ENCODE results near the gene PRMT9. TPM values are rescaled to one million over a fixed set of nuclear protein-coding genes. Genes with fewer than 3 reads are reported as not detected.

PRMT9 gene
- 25.4 TPM for total RNA-seq
- polyA plus RNA-seq, result 7.0 TPM

DNA sequence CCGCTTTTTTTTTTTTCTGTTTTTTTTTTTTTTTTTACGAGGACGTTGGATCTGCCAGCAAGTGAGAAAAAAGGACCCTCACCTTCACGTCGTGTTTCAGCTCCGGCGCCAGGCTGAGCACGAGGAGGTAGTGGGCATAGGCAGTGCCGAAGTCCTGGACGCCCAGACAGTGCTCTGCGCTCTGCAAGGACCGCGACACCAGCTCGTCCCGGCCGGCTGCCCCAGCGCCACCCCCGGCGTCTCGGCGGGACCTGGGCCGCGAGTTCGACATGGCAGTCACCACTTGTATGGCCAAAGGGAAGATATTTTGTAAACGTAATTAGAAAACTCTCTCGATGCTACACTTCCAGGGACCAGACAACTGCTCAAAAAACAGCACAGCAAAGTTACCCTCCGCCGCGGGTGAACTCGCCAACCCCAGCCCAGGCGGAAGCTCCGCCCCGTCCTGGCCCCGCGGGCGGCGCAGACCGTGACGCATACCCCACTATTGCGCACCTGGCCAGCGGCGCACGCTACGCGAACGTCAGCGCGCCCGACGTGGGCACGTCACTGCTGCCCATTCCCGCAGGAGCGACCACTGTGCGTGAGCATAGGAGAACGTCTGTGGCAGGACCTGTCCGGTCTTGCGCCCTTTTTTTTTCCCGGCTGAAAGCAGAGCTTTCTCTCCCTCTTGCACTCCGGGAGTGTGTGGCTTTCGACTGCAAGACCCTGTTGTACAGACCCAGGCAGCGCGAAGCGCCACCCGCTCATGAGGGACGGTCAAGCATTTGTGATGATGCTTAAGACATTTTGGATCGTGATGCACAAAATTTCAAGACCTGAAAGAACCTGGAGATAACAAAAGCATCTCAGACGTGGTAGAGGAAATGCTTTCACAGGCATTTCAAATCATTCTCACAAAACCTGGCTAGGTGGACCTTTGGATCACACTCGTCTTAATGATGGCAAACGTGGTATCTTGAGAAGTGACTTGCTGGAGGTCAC, at the start of gene PRMT9:
TSS of gene PRMT9 (minus strand) at position 447 of the 984 bp plus-strand sequence. CDS start at position 271, 176 bp downstream.
- peak within 1 kb of the TSS; percentile 73 for H3K4me3 ChIP-seq (ENCODE audit: low read depth, low read length)
- WGBS, result under 1% methylated on average over 69 of the region's 69 CpGs

GRCh38 chr4:147732518-147733235, 48.7 kb upstream of the PRMT9 start:
- under 1% methylated on average over 38 of the region's 38 CpGs for WGBS
- peak overlapping the region; percentile 72 for H3K4me3 ChIP-seq (ENCODE audit: low read depth, low read length)
- no peaks in the 10 kb centered on the region for H3K4me1 ChIP-seq (ENCODE audit: insufficient read depth)
- peak overlapping the region; percentile 93 for H3K27ac ChIP-seq (ENCODE audit: low read depth)
- H3K36me3 ChIP-seq (ENCODE audit: insufficient read depth), result no peaks in the 10 kb centered on the region
- no peak for DNase-seq (ENCODE audit: extremely low spot score)

More for the DNA sequence above, at the start of gene PRMT9:
- H3K27ac ChIP-seq (ENCODE audit: low read depth), result peak within 1 kb of the TSS; percentile 81
- DNase-seq (ENCODE audit: extremely low spot score), result peak; percentile 62
- no peaks in the 10 kb centered on the region for H3K4me1 ChIP-seq (ENCODE audit: insufficient read depth)
- no peaks in the 10 kb centered on the region for H3K36me3 ChIP-seq (ENCODE audit: insufficient read depth)

DNA sequence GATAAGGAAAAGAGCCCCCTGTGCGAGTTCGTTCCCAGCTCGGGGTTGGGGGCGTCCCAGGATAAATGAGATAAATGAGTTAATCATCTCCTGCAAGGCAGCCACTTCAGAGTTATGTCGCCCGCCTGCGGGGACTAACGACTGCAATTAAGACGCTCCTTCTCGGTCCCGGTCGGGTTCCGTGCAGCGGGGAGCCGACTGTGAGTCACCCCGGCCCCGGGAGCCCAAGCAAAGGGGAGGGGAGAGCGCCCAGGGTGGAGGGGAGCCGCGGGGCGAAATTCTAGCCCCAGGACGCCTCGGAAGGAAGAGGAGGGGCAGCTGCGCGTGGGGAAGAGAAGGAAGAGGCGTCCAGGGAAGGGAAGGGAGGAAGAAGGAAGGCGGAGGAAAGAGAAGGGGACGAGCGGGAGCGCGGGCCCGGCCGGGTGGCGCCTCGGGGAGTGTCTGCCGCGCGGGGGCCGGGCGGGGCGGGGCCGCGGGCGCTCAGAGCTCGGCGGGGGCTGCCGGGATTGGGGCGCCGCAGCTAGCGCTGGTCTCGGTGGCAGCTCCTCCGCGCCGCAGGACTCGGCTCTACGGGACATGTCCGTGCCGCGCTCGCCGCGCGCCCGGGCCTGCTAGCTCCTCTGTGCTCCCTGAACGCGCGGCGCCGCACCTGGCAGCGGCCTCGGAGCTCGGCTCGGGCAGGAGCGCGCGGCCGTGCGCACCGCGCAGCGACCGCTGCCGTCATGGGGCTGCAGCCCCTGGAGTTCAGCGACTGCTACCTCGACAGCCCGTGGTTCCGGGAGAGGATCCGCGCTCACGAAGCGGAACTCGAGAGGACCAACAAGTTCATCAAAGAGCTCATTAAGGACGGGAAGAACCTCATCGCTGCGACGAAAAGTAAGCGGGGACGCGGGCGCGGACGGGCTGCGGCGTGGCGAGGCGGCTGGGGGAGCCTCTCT, 47.9 kb upstream of the PRMT9 start, which contains the start of gene ARHGAP10:
TSS of gene ARHGAP10 (plus strand) at position 509 of the 938 bp plus-strand sequence. CDS start at position 723, 214 bp downstream.
- H3K36me3 ChIP-seq (ENCODE audit: insufficient read depth), result no peaks in the 10 kb centered on the region
- under 1% methylated on average over 106 of the region's 106 CpGs for WGBS
- no peaks in the 10 kb centered on the region for H3K4me1 ChIP-seq (ENCODE audit: insufficient read depth)
- peak within 1 kb of the TSS; percentile 93 for H3K27ac ChIP-seq (ENCODE audit: low read depth)
- peak within 1 kb of the TSS; percentile 72 for H3K4me3 ChIP-seq (ENCODE audit: low read depth, low read length)
- DNase-seq (ENCODE audit: extremely low spot score), result peak; percentile 40

DNA sequence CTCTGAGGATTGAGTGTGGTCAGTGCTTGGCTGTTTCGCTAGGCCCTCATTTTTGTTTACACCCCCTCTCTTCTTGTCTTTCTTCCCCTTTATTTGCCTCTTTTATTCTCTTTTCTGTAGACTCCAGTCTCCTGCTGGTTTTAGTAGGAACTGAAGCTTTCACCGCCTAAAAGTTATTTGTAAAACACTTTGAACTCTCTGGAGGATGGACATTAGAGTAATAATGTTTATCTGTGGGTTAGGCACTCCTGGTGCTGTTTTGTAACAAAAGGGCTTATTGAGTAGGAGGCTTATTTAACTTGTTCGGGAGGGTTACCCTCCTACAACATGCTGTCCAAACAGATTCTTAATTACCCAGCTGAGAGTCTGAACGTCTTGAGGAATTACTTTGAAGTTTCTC, 46.4 kb upstream of the PRMT9 start:
- 80% methylated on average over 4 of the region's 4 CpGs for WGBS
- Histone ChIP-seq H3K27ac (ENCODE audit: low read depth) (no peak overlapping the region), H3K4me3 (ENCODE audit: low read depth, low read length) (no peak overlapping the region), H3K36me3 (ENCODE audit: insufficient read depth) (no peaks in the 10 kb centered on the region), H3K4me1 (ENCODE audit: insufficient read depth) (no peaks in the 10 kb centered on the region)
- no peak for DNase-seq (ENCODE audit: extremely low spot score)

DNA sequence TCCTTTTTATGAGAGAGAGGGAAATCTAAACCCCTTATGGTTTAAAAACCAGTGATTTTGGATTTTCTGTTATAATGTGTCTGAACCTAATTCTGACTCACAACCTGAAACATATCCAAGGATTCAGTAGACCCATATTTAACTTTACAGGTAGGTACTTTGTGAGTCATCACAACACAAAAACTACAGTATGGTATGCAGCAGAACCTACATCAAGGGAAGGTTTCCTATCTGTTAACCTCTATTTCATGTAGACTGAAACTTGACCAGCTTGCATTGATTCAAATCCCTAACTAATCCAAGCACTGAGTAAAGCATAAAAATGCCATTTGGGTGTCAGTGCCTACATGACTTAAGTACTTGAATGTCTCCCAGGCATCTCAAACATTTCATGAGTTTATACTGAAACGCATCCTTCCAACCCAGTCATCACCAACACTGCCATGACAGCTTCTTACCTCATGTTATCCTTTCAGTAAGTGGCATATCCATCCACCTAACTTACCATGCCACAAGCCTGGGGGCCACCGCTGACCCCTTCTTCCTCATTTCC, 43.6 kb upstream of the PRMT9 start:
- Histone ChIP-seq H3K4me3 (ENCODE audit: low read depth, low read length) (no peak overlapping the region), H3K27ac (ENCODE audit: low read depth) (no peak overlapping the region), H3K4me1 (ENCODE audit: insufficient read depth) (no peaks in the 10 kb centered on the region), H3K36me3 (ENCODE audit: insufficient read depth) (no peaks in the 10 kb centered on the region)
- DNase-seq (ENCODE audit: extremely low spot score), result no peak
- 80% methylated on average over 2 of the region's 2 CpGs for WGBS

- no peaks in the 10 kb centered on the region for H3K36me3 ChIP-seq (ENCODE audit: insufficient read depth)
- H3K27ac ChIP-seq (ENCODE audit: low read depth), result no peak overlapping the region
- DNase-seq (ENCODE audit: extremely low spot score), result no peak
- 91% methylated on average over 4 of the region's 4 CpGs for WGBS
- H3K4me1 ChIP-seq (ENCODE audit: insufficient read depth), result no peaks in the 10 kb centered on the region
- no peak overlapping the region for H3K4me3 ChIP-seq (ENCODE audit: low read depth, low read length)
These were observed 41.7 kb upstream of the PRMT9 start for GRCh38 chr4:147725673-147726072.

DNA sequence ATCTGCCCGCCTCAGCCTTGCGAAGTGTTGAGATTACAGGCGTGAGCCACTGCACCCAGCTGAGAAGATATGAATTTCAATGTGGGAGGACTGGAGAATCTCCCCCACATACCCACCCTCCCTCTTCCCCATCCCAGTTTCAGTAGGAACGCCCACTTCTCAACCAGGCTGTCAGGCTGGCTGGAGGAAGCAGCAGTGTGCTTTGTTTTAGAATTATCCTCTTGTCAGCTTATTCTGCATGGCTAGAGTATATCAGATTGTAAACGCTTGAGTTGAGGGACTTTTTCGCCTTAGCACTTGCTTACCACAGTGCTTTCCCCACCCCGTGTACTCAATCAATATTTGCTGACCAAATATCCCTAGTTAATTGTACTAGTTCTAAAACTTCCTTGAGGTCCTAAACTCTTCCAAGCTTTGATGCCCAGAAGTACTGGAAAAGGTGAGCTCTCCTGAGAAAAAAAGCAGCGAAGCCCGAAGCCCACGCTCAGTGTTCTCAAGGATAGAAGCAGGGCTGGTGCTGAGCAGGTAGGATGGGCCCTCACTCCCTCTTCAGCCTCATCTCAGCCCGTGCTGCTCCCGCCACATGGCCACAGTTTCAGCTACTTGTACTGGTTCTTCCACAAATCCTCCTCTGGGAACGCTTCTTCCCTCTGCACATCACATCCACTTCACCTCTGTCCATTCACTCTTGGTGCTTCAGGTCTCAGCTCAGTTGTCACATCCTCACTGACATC, 40.7 kb upstream of the PRMT9 start:
- H3K4me3 ChIP-seq (ENCODE audit: low read depth, low read length), result no peak overlapping the region
- H3K27ac ChIP-seq (ENCODE audit: low read depth), result no peak overlapping the region
- no peak for DNase-seq (ENCODE audit: extremely low spot score)
- no peaks in the 10 kb centered on the region for H3K4me1 ChIP-seq (ENCODE audit: insufficient read depth)
- no peaks in the 10 kb centered on the region for H3K36me3 ChIP-seq (ENCODE audit: insufficient read depth)
- 88% methylated on average over 13 of the region's 13 CpGs for WGBS

GRCh38 chr4:147723326-147723725, 39.4 kb upstream of the PRMT9 start:
- 59% methylated on average over 5 of the region's 5 CpGs for WGBS
- H3K27ac ChIP-seq (ENCODE audit: low read depth), result no peak overlapping the region
- no peaks in the 10 kb centered on the region for H3K4me1 ChIP-seq (ENCODE audit: insufficient read depth)
- no peaks in the 10 kb centered on the region for H3K36me3 ChIP-seq (ENCODE audit: insufficient read depth)
- no peak for DNase-seq (ENCODE audit: extremely low spot score)
- H3K4me3 ChIP-seq (ENCODE audit: low read depth, low read length), result no peak overlapping the region

DNA sequence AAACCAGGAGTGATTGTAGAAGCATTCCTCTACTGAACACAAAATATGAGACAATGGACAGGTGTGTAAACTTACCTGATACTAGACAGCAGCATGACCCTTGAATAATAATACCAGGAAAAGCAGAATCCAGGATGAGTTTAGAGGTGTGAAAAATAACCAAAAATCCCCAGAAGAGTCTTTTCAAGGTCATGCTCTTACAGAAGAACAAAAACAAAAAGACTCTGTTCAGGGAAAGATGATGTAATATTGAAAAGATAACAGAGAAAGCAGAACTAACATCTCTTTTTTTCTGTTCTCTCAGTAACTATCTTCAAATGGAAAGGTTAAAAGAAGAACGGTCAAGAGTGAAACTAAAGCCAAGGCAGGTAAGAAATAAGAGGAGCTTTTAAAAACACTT, 33.9 kb upstream of the PRMT9 start:
- 80% methylated on average over 1 of the region's 1 CpG for WGBS
- DNase-seq (ENCODE audit: extremely low spot score), result no peak
- no peak overlapping the region for H3K27ac ChIP-seq (ENCODE audit: low read depth)
- no peaks in the 10 kb centered on the region for H3K36me3 ChIP-seq (ENCODE audit: insufficient read depth)
- no peaks in the 10 kb centered on the region for H3K4me1 ChIP-seq (ENCODE audit: insufficient read depth)
- no peak overlapping the region for H3K4me3 ChIP-seq (ENCODE audit: low read depth, low read length)

GRCh38 chr4:147714575-147715401, 30.8 kb upstream of the PRMT9 start:
- H3K27ac ChIP-seq (ENCODE audit: low read depth), result no peak overlapping the region
- no peaks in the 10 kb centered on the region for H3K36me3 ChIP-seq (ENCODE audit: insufficient read depth)
- H3K4me3 ChIP-seq (ENCODE audit: low read depth, low read length), result no peak overlapping the region
- no peaks in the 10 kb centered on the region for H3K4me1 ChIP-seq (ENCODE audit: insufficient read depth)
- 86% methylated on average over 8 of the region's 8 CpGs for WGBS
- DNase-seq (ENCODE audit: extremely low spot score), result no peak

GRCh38 chr4:147709999-147710398, 26.0 kb upstream of the PRMT9 start:
- WGBS, result 87% methylated on average over 5 of the region's 5 CpGs
- no peaks in the 10 kb centered on the region for H3K36me3 ChIP-seq (ENCODE audit: insufficient read depth)
- no peaks in the 10 kb centered on the region for H3K4me1 ChIP-seq (ENCODE audit: insufficient read depth)
- no peak for DNase-seq (ENCODE audit: extremely low spot score)
- H3K4me3 ChIP-seq (ENCODE audit: low read depth, low read length), result no peak overlapping the region
- H3K27ac ChIP-seq (ENCODE audit: low read depth), result no peak overlapping the region

Data from urinary bladder (tissue), 4 donors.